SKM-1 (cell line): ENCODE results near the gene RASGRF1.
"Not testable (repeated sequence)": the region's sequence is repeated elsewhere in the genome, so short reads cannot be mapped to it uniquely, and the experiment has no call there.

Source experiments
- DNase-seq: peaks from one replicate; lab custom pipeline; 2025; ENCODE audit not compliant: unreplicated experiment; lab: John Stamatoyannopoulos, UW

Gene RASGRF1

GRCh38 chr15:79009379-79009778 is 81.2 kb downstream of the RASGRF1 start:
- no peak for DNase-seq

- DNase-seq = no peak
Observed at GRCh38 chr15:79008659-79009058, 81.9 kb downstream of the RASGRF1 start.

- DNase-seq = peak; percentile 22
Observed at GRCh38 chr15:79007066-79007465, 83.5 kb downstream of the RASGRF1 start.

GRCh38 chr15:79006071-79006470 is 84.5 kb downstream of the RASGRF1 start:
- DNase-seq = no peak

GRCh38 chr15:79004336-79004735 is 86.2 kb downstream of the RASGRF1 start:
- peak; percentile 50 for DNase-seq

- no peak for DNase-seq
Observed at GRCh38 chr15:79003896-79004295, 86.7 kb downstream of the RASGRF1 start.

- no peak for DNase-seq
Observed at GRCh38 chr15:79003301-79003700, 87.3 kb downstream of the RASGRF1 start.

GRCh38 chr15:79002581-79002980 is 88.0 kb downstream of the RASGRF1 start:
- DNase-seq = no peak

- no peak for DNase-seq
Observed at GRCh38 chr15:78999636-79000035, 90.9 kb downstream of the RASGRF1 start.

- DNase-seq = no peak
Observed at GRCh38 chr15:78998526-78998925, 92.1 kb downstream of the RASGRF1 start.

- DNase-seq = no peak
Observed at GRCh38 chr15:78997981-78998499, 92.5 kb downstream of the RASGRF1 start.

- DNase-seq = no peak
Observed at GRCh38 chr15:78996894-78997275, 93.7 kb downstream of the RASGRF1 start.

GRCh38 chr15:78995921-78996893 is 94.4 kb downstream of the RASGRF1 start:
- DNase-seq = no peak

GRCh38 chr15:78995161-78995560 is 95.4 kb downstream of the RASGRF1 start:
- not testable (repeated sequence) for DNase-seq

GRCh38 chr15:78993931-78994530 is 96.5 kb downstream of the RASGRF1 start:
- no peak for DNase-seq

GRCh38 chr15:78993257-78993930 is 97.2 kb downstream of the RASGRF1 start:
- no peak for DNase-seq

- DNase-seq = no peak
Observed at GRCh38 chr15:78992416-78993256, 97.9 kb downstream of the RASGRF1 start.

- DNase-seq = no peak
Observed at GRCh38 chr15:78991879-78992278, 98.7 kb downstream of the RASGRF1 start.

- no peak for DNase-seq
Observed at GRCh38 chr15:78991476-78991875, 99.1 kb downstream of the RASGRF1 start.

GRCh38 chr15:78990278-78990677 is 100.3 kb downstream of the RASGRF1 start:
- no peak for DNase-seq
